Measurements from ENCODE around the gene FBXW4.
A peak's percentile ranks its signal among the peaks of the same experiment; 100 is the strongest.

Gene FBXW4

DNA sequence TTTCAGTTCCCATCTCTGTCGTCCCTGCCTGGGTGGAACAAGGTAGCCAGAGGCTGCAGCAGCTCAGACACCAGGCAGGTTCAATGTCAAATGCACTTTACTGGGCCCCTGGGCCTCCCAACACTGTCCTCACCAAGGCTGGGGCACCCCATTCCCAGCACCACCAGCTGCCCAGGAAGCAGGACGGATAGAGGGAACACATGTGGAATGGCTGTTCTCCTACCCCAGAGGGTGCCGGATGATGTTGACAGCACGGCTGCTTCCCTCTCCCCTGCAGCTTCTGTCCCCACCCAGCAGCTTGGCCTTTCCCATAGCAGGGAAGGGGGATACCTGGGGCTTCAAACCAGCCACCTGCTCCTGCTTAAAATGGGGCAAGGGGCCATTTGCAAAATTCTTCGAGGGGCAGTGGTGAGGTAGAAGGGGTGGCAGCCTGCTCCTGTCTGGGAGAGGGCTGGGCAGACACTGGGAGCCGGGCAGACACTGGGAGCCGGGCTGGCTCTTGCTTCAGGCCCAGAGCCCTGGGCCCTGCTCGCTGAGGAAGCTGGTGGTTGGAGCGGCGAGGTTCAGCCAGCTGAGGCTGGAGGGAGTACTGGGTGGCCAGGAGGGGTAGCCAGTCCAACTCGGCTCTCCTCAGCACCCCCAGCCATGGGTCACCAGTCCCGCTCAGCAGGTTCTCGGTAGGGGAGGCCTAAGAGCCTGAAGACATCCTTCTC is 116.0 kb downstream of the FBXW4 start:
- DNase-seq = no peak

DNA sequence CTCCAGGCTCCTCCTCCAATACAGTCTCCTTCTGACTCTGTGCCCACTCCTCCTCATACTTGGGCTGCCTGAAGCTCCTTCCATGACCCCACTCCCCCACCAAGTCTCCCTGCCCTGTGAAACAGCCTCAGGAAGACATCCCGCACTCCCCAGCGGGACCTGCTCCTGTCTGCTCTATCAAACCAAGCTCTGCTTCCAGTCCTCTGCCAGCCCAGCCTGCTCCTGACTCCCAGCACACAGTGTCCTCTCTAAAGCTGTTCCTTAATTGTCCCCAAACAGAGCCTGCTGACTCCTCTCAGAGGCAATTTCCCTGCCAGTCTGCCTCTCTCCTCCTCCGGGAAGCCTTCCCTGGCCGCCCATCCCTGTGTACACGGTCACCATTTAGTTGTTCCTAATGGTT is 116.8 kb downstream of the FBXW4 start:
- DNase-seq = no peak

DNA sequence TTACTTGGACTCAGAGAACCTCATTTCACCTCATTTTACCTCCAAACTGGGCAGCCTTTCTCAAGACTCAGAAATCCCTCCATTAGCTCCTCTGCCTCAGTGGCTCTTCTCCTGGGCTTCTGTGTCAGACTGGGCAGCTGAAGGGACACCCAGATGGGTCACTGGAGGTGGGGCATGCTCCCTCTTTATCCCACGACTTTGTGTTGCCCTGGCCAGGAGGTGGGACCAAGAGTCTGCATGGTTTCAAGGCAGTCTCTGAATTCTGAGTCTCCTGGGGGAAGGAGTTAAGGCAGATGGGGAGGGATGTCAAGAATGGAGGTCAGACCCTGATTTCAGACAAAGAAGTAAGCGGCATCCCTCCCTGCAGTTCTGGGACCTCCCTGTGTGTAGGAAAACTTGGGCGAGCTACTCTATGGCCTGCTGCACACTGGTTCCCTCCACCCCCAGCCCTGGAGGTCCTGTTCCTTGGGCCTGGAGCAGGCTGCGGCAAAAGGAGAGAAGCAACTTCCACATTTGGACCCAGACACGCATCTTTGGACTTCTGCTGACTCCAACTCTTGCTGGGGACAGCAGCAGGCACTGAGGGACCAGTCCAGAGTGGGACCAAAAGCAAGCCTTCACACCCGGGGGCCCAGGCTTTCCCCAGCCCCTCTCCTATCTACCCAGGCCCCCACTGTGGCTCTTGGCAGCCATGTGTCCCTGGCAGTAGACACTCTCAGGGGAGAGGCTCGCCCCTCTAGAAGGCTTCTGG is 117.7 kb downstream of the FBXW4 start:
- no peak for DNase-seq

DNA sequence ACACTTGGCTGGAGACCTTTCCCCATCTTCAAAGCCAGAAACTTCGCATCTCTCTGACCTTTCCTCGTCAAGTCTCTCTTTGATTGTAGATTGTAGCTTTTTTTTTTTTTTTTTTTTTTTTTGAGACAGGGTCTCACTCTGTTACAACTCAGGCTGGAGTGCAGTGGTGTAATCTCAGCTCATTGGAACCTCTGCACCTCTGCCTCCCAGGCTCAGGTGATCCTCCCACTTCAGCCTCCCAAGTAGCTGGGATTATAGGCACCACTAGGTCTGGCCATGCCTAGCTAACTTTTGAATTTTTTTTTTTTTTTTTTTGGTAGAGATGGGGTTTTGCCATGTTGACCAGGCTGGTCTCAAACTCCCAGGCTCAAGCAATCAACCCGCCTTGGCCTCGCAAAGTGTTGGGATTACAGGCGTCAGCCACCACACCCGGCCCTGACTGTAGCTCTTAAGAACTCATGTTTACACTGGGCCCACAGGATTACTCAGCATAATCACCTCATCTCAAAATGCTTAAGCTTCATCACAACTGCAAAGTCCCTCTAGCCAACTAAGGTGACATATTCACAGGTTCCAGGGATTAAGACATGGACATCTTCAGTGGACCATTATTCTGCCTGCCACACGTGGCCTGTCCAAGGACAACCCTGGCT is 118.6 kb downstream of the FBXW4 start:
- DNase-seq = no peak

DNA sequence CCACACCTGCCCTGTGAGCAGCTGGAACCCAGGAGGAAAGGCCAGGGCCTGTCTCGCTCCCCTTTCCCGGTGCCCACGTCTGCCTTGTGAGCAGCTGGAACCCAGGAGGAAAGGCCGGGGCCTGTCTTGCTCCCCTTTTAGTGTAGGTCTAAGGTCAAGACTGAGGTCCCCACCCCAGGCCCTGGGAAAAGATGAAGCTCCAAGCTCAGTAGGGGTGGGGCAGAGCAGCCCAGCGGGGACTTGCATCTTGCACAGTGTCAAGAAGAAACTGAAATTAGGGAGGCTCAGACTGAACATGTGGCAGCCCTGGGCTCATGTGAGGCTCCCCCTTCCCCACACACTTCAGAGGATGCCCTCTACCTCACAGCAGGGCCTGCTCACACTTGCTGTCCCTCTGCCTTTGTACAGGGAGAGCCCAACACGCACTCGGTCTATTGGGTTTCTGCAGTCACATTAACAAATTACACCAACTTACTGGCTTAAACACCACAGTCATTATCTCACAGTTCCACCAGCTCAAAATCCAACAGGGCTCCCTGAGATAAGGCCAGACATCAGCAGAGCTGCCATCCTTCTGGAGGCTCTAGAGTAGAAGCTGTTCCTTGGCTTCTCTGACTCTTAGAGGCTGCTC is 119.3 kb downstream of the FBXW4 start:
- DNase-seq = no peak

DNA sequence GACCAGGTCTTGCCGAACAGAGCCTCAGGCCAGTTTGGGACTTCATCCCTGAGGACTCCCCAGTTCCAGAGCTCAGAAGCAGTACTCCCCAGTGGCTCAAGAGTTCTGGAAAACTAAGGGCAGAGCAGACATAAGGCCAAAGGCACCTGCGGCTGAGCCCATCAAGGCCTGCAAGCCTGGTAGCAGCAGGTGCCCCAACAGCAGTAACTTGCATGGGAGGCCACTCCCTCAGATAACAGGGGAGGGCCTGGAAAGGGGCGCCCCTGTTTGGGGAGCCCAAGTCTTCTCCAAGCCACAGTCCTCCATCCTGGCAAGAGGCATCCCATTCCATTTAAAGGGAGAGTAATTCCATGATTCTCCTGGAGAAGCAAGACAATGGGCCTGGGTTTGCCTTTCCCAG is 119.9 kb downstream of the FBXW4 start:
- no peak for DNase-seq

DNA sequence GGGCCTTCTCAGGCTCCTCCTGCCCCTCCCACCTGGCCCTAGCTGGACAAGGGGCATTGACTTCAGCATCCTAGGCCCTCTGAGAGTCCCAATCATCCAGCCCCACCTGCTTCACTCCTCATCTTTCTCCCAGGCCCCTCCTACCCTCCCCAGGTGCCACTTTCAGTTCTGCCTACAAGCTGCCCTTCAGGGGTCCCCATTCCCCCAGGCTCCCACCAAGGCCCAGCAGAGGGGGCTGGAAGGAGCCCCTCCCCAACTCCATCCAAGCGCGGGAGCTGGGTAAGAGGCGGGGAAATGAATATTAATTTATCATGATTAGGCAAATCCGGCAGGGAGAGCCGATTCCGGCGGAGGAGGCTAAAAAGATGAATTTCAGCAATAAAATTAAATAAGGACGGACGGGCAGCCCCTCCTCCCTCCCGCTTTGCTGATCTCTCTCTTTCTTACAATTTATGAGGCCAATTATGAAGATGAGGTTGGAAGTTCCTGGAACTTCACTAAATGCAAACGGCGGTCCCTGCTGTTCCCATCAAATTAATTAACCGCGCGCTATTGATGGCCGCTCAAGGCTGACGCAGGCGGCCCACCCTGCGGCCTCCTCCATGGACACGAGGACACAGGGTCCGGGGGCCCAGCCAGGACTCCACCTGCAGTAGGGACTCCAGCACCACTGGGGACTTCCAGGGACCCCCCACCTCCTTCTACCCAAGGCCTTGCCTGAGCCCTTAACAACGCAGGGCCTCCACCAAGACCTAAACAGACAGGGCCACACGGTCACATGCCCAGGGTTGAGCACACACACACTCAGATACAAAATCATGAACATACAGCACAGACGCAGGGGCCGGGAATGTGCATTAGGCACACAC is 120.9 kb downstream of the FBXW4 start:
- no peak for DNase-seq

DNA sequence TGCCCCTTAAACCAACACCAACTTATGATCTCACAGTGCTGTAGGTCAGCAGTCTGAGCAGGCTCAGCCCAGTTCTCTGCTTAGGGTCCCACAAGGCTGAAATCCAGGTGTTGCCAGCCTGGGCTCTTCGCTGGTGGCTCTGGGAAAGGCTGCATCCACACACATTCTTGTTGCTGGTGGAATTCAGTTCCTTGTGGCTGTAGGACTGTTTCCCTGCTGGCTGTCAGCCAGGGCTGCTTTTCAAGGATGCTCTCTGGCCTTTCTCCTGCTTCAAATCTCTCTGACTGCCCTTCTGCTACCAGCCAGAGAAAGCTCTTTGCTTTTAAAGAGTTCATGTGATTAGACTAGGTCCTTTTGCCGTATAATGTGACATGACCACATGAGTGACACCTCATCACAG is 122.2 kb downstream of the FBXW4 start:
- no peak for DNase-seq

DNA sequence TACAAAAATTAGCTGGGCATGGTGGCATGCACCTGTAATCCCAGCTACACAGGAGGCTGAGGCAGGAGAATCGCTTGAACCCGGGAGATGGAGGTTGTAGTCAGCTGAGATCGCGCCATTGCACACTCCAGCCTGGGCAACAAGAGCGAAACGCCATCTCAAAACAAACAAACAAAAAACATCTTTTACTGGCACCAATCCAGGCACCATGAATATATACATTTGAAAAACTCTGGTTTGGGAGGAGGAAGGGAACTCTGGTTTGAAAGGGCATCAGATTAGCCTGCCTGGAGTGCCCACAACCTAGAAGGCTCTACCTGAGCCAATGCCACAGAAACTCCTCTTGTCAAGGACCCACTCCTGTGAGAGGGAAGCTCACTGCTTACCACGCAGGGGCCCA is 122.8 kb downstream of the FBXW4 start:
- no peak for DNase-seq

DNA sequence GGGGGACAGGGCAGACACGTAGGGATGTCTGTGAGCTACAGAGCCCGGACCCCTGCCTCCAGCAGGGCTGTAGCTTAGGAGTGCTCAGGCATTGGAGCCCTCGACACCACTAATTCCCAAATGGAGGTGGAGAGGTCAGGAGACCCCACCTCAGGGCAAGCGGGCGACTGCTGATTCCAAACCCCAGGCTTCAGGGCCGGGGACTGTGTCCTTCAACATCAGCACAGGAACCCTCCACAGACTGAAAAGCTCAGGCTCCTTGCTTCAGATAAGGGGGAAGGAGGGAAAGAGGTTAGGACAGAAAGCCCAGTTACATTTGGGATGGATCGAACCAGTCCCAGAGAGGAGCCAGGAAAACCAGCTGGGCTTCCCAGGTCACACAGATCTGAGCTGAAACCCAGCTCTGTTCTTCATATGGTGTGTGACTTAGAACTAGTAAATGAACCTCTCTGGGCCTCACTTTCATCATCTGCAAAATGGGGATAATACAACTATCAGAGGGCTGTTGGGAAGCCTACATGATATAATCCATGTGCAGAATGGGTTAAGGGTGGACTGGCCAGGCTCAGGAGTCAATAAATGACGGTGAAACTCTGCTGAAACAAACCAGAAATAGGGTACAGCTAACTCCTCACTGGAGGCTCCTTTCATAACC is 123.6 kb downstream of the FBXW4 start:
- no peak for DNase-seq

DNA sequence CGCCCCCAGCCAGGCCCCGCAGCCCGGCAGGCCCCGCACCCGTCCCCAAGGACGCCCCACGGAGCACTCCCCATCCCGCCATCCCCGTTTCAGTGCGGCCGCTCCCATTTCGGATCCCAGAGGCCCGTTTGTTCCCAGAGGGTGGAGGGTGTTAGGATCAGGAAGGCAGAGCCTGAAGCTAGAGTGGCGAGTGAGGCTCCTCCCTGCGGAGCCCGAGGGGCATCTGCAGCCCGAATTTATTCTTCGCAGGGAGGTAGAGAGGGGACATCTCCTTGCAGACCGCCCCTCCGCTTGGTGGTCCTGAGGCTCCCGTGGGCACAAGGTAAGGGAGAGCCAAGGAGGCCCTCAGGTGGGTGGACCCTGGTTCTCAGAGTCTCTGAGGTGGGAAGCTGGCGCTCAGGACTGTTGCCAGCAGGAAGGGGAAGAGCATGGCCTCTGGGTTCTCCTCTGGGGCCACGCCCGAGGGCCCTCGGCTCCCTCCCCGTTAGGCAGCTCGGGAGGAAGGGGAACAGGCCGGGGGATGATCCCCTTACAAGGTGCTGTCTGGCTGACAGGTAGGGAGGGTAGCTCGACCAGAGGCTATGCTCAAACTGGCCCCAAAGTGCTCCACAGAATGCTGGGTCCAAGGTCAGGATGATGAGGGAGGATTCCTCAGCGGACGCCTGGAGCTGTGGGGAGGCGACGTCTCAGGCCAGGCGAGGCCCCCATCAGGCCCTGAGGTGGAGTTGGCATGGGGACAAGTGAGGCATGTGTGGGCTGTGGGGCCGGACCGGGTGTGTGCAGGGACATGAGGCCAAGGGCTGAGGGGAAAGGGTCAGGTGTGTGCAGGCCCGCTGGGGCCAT is 124.3 kb downstream of the FBXW4 start:
- peak; percentile 11 for DNase-seq

DNA sequence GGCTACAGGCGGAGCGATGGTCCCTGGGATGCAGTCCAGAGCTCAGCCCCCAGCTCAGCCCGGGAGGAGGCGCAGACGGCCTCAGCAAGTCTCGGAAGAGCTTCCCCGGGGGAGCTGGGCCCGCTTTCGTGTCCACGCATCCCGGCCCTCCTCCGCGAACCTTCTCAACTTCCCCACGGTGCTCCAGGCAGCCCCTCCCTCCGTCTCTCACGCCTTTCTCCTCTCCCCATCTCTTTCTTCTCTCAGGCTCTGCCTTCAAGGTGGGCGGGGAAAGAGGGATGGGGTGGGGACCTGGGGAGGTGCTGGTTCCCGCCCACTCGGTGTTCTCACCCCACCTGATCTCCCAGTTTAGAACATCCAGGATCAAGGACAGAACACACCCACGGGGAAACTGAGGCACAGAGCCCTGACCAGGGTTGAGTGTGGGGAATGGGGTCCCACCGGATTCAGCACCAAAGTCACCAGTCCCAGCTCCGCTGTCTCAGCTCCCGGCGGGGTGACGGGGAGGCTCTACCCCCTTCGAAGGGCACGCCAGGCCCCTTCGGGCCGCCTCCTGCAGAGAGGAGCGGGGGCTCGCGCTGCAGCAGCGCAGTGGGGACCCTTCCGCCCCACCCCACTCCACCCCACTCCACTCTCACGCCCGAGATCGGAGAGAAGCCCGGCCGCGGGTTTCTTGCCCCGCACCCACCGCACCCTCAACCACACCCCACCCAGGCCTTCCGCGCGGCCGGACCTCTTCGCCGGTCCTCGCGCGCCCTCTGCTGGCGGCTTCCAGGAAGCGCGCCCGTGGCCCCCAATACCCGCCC is 125.1 kb downstream of the FBXW4 start:
- no peak for DNase-seq

DNA sequence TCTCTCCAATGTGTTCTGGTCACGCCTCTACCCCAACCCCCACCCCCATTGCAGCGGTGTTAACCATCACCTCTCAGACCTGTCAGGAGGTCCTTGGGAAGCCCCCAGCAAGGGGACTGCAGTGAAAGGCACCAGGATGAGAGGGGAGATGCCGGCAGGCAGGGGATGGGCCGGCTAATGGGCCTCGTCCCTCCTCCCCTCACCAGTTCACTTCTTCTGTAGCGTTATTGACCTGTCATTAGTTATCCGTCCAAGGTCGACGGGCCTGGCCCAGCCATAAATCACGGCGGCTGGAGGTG is 125.7 kb downstream of the FBXW4 start:
- DNase-seq = no peak

DNA sequence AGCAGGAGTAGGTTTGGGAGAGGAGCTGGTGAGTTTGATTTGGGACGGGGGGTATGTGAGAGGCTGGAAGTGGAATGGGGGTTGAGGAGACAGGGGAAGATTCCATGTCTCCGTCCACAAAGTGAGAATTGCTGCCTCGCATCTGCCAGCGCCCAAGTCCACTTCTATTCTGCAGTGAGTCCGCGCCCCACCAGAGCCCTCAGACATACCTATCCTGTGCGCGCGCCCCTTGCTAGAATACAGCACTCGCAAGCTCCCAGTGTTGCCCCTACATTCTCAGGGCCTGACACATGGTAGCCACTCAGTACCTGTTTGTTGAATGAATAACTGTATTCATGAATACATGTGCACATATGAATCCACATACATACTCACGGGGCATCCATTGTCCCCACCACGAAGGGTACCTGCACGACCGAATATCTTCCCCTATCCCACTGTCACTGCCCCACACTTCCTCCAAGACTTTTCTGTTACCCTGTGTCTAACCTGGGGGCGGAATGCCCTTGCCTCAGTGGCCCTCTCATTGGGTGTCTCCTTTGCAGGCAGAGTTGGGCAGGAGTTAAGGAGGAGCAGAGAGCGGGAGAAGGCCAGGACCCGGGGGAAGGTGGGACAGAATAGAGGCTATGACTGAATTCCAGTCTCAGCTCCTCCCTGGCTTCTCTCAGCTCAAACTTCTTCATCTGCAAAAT is 126.8 kb downstream of the FBXW4 start:
- no peak for DNase-seq

DNA sequence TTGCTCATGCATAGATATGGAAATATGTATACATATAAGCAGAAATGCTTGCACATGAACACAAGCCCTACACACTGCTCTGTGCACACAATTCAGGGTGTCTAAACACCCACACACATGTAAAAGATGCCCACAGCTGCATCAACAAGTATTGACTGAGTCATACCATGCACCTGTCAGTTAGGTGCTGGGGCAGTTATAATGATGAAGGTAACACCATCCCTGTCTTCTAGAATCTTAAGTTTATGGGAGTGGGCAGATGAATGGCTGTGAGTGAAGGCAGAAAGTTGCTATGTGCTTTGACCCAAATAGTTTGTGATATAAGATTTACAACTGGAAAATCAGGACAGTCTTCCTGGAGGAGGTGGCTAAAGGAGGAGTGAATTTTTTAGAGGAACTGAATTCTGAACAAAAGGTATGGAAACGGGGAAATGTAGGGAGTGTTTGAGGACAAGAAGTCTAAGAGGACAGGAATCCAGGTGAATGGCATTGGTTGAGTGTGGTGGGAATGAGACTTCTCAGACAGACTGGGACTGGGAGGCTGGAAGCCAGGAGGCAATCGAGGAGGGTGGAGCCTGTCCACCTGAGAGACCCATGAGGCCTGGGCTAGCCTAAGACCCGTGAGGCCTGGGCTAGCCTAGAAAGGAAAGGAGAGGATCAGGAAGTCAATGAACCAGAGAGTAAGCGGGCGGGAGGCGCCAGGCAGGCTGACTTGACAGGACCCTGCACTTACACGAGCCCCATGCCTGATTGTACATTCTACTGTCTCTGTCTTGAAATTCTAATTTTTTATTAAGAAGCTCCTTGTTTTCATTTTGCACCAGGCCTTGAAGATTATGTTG is 127.6 kb downstream of the FBXW4 start:
- no peak for DNase-seq

DNA sequence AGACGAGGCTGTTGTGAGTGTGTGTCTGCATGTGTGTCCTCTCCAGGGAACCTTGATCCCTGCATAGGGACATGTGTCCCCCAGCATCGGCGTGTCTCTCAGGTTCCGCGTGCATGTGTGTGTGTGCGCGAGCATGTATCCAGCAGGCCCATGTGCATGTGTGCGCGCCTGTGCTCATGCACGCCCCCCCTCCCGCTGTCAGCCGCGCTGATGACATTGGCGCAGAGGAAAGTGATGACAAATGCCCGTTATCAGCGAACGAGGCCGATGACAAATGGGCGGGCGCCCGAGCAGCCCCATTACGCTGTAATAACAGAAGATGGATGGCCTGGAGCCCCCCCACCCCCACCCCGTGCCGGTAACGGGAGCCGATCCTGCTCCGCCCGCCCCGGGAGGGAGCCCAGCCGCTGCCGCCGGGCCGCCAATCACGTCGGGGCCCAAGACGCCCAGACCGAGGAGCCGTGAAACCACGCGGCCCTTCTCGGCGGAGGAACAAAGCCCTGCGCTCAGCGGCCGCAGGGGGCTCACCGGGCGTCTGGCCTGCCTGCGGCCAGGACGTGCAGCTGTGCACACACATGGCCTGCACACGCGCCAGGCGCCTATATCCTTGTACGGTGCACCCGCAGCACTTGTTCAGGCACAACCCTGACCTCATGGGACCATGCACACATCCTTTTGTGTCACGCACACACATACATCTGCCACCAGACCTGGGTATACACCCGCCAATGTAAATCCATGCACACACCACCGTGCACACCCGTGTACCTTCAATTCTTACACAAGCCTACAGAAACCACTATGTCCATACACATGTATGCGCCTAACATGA is 128.4 kb downstream of the FBXW4 start:
- peak; percentile 33 for DNase-seq

DNA sequence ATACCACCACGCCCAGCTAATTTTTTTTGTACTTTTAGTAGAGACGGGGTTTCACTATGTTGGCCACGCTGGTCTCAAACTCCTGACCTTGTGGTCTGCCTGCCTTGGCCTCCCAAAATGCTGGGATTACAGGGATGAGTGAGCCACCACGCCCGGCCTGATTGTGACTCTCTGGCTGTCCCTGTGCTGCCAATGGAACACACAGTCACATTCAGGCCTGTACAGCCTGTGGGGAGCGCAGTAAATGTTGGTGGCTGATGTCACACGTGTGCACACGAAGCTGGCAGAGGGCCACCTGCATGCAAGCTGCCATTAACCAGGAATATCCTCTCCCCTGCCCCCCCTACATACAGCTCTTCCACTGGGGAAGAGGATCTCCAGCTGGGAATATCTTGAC is 129.0 kb downstream of the FBXW4 start:
- no peak for DNase-seq

DNA sequence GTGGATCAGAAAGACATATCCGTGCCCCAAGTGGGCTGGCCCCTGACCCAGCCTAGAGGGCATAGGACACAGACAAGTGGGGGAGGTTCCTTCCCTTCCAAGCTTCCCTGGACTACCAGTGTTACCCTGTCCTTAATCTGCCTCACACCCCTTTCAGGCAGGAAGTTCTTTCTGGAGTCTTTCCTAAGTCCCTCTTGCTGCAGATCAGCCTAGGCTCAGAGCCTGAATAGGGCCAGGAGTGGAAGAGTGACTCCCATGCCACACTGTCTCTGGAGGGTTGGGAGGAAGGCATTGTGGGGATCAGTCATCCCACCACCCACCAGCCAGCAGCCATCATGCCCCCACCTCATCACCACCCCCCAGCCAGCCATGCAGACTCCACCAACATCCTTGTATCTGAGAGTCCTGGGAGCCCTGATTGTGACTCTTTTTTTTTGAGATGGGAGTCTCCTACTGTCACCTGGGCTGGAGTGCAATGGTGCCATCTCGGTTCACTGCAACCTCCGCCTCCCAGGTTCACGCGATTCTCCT is 129.5 kb downstream of the FBXW4 start:
- DNase-seq = no peak
